Bronchial epithelial cell (primary cell): Measurements from ENCODE around the gene ARSG. TPM values are rescaled to one million over a fixed set of nuclear protein-coding genes. Genes with fewer than 3 reads are reported as not detected.

Experiments
- DNase-seq: peaks from one replicate; pipeline ENCODE4 v3.0.0-alpha.2; 2010; ENCODE audit warnings: low read depth
- FAIRE-seq: peaks from 2 replicates; lab custom pipeline; 2011; peaks lifted over from hg19 to GRCh38; lab: Jason Lieb, UNC
- H3K27me3 ChIP-seq: 2 replicates; pipeline ENCODE4 v1.5.1; 2011; ENCODE audit warnings: low read length; ENCODE audit not compliant: control insufficient read depth, insufficient read depth
- H3K36me3 ChIP-seq: 2 replicates; pipeline ENCODE4 v1.5.1; 2011; ENCODE audit warnings: low read length; ENCODE audit not compliant: control insufficient read depth, insufficient read depth
- H3K4me3 ChIP-seq: 2 replicates; pipeline ENCODE4 v1.5.1; 2011; ENCODE audit warnings: mild to moderate bottlenecking, low read depth, low read length, control low read depth
- CTCF ChIP-seq: IDR thresholded peaks from 2 replicates; pipeline ENCODE4 v1.5.1; 2011; ENCODE audit warnings: mild to moderate bottlenecking, moderate library complexity, low read length, control low read depth, inconsistent platforms; ENCODE audit not compliant: insufficient read depth, severe bottlenecking
- total RNA-seq: library from RNA; depleted of rRNA; stranded (reverse); fragments of >200 nt; gene quantifications from 2 replicates; pipeline ENCODE4 v1.2.1, GENCODE V29; 2014

The ARSG gene
- total RNA-seq, 1 donor from 2014 or later, result 0.79 TPM

- DNase-seq (no peak), FAIRE-seq (no peak)
- no peaks in the 10 kb centered on the region for H3K36me3 ChIP-seq
- no peak overlapping the region for H3K4me3 ChIP-seq
- H3K27me3 ChIP-seq, result no peaks in the 10 kb centered on the region
- no peak for TF ChIP-seq CTCF
Measured at GRCh38 chr17:68295086-68295485, 3.8 kb downstream of the ARSG start.

- Histone ChIP-seq H3K27me3 (no peaks in the 10 kb centered on the region), H3K36me3 (no peaks in the 10 kb centered on the region), H3K4me3 (no peak overlapping the region)
- TF ChIP-seq CTCF, result no peak
- DNase-seq (no peak), FAIRE-seq (no peak)
Measured at GRCh38 chr17:68296217-68297191, 5.2 kb downstream of the ARSG start.

- Histone ChIP-seq H3K27me3 (no peaks in the 10 kb centered on the region), H3K36me3 (no peaks in the 10 kb centered on the region), H3K4me3 (no peak overlapping the region)
- FAIRE-seq (no peak), DNase-seq (no peak)
- TF ChIP-seq CTCF, result no peak
Measured at GRCh38 chr17:68297195-68297594, 5.9 kb downstream of the ARSG start.

- Histone ChIP-seq H3K36me3 (no peaks in the 10 kb centered on the region), H3K27me3 (no peaks in the 10 kb centered on the region), H3K4me3 (no peak overlapping the region)
- no peak for TF ChIP-seq CTCF
- FAIRE-seq, result no peak
- no peak for DNase-seq
Measured at GRCh38 chr17:68298601-68299000, 7.3 kb downstream of the ARSG start.

- no peaks in the 10 kb centered on the region for H3K27me3 ChIP-seq
- no peak overlapping the region for H3K4me3 ChIP-seq
- H3K36me3 ChIP-seq, result no peaks in the 10 kb centered on the region
- TF ChIP-seq CTCF, result no peak
- FAIRE-seq (no peak), DNase-seq (no peak)
Measured at GRCh38 chr17:68299817-68300216, 8.5 kb downstream of the ARSG start.
